BLaER1 treated with 17β-estradiol and CSF1 and Interleukin-3, amounts not matched to agents 10 nM and 100 nM (cell line): ENCODE data around the gene LAMP1.

ENCODE experiments used
- H3K27ac ChIP-seq, 11 experiments: shearing (Covaris generic); formaldehyde crosslinking; 2 replicates each; pipeline ENCODE4 v1.8.1; 2022
- H3K27me3 ChIP-seq, 11 experiments: shearing (Covaris generic); formaldehyde crosslinking; 2 replicates each; pipeline ENCODE4 v1.8.1; 2022
- H3K36me3 ChIP-seq, 11 experiments: shearing (Covaris generic); formaldehyde crosslinking; 2 replicates each; pipeline ENCODE4 v1.8.1; 2022
- H3K4me1 ChIP-seq, 10 experiments: shearing (Covaris generic); formaldehyde crosslinking; 2 replicates each; pipeline ENCODE4 v1.8.1; 2022
- H3K4me2 ChIP-seq, 11 experiments: shearing (Covaris generic); formaldehyde crosslinking; 2 replicates each; pipeline ENCODE4 v1.8.1; 2022
- H3K4me3 ChIP-seq, 10 experiments: shearing (Covaris generic); formaldehyde crosslinking; 2 replicates each; pipeline ENCODE4 v1.8.1; 2022
- H3K9ac ChIP-seq, 11 experiments: shearing (Covaris generic); formaldehyde crosslinking; 2 replicates each; pipeline ENCODE4 v1.8.1; 2022
- H3K9me3 ChIP-seq, 11 experiments: shearing (Covaris generic); formaldehyde crosslinking; replicated peaks in 1 of 11; 2 replicates each; pipeline ENCODE4 v1.8.1; 2022
- H4K20me1 ChIP-seq, 11 experiments: shearing (Covaris generic); formaldehyde crosslinking; 2 replicates each; pipeline ENCODE4 v1.8.1; 2022
- Cebpa-rat ChIP-seq, 11 experiments: shearing (Covaris generic); IDR thresholded peaks; 2 replicates each; pipeline ENCODE4 v1.8.1; 2022

Gene LAMP1

GRCh38 chr13:113272031-113272430 lies 25.0 kb upstream of the LAMP1 start:
- H3K36me3 ChIP-seq: peaks cover 0 to 22% (median 4%) of the 10 kb centered on the region in 11 experiments; a peak in 9 of 22 replicates
- H3K4me1 ChIP-seq: peaks cover 21 to 64% (median 44%) of the 10 kb centered on the region in 10 experiments
- peak overlapping the region in 4 of 11 experiments; percentile 68 to 79 (median 75); a peak in 8 of 22 replicates for H3K4me2 ChIP-seq
- no peak overlapping the region for H3K4me3 ChIP-seq
- H3K9ac ChIP-seq: no peak overlapping the region
- no peaks in the 10 kb centered on the region for H3K9me3 ChIP-seq
- H3K27me3 ChIP-seq: no peaks in the 10 kb centered on the region
- H4K20me1 ChIP-seq: peaks cover 0 to 25% (median 0%) of the 10 kb centered on the region in 11 experiments; a peak in 3 of 22 replicates
- peak overlapping the region in 3 of 11 experiments; percentile 42 to 63 (median 61); a peak in 5 of 22 replicates for H3K27ac ChIP-seq
- TF ChIP-seq Cebpa-rat (IDR thresholded peaks at IDR 0.05): no peak

- peaks cover 0 to 15% (median 4%) of the 10 kb centered on the region in 11 experiments; a peak in 7 of 22 replicates for H3K36me3 ChIP-seq
- H3K27ac ChIP-seq: peak overlapping the region in 9 of 11 experiments; percentile 1 to 63 (median 37); a peak in 13 of 22 replicates
- H3K27me3 ChIP-seq: no peaks in the 10 kb centered on the region
- peak overlapping the region in 10 of 11 experiments; percentile 54 to 81 (median 68); a peak in 16 of 22 replicates for H3K4me2 ChIP-seq
- H3K4me3 ChIP-seq: no peak overlapping the region
- peak overlapping the region in 2 of 11 experiments; percentile 23 to 43; a peak in 5 of 22 replicates for H3K9ac ChIP-seq
- TF ChIP-seq Cebpa-rat (IDR thresholded peaks at IDR 0.05): no peak
- H3K9me3 ChIP-seq: no peaks in the 10 kb centered on the region
- H3K4me1 ChIP-seq: peaks cover 21 to 68% (median 44%) of the 10 kb centered on the region in 10 experiments
- H4K20me1 ChIP-seq: peaks cover 0 to 17% (median 0%) of the 10 kb centered on the region in 11 experiments; a peak in 3 of 22 replicates
Measured at GRCh38 chr13:113272701-113273181, 24.3 kb upstream of the LAMP1 start.

- H4K20me1 ChIP-seq: peaks cover 0 to 12% (median 0%) of the 10 kb centered on the region in 11 experiments; a peak in 1 of 22 replicates
- H3K4me1 ChIP-seq: peaks cover 21 to 68% (median 44%) of the 10 kb centered on the region in 10 experiments
- H3K36me3 ChIP-seq: peaks cover 0 to 9% (median 0%) of the 10 kb centered on the region in 11 experiments; a peak in 6 of 22 replicates
- peak overlapping the region; percentile 24 to 81 (median 68); a peak in 21 of 22 replicates for H3K4me2 ChIP-seq
- no peaks in the 10 kb centered on the region for H3K27me3 ChIP-seq
- peak overlapping the region in 9 of 11 experiments; percentile 11 to 62 (median 27); a peak in 13 of 22 replicates for H3K27ac ChIP-seq
- H3K4me3 ChIP-seq: peak overlapping the region in 1 of 10 experiments; percentile 0; a peak in 2 of 20 replicates
- H3K9me3 ChIP-seq: 0 out of 22 replicates have a peak, but pooled peaks cover 0 to 4% (median 0%) of the 10 kb centered on the region in 11 experiments
- H3K9ac ChIP-seq: peak overlapping the region in 6 of 11 experiments; percentile 5 to 44 (median 22); a peak in 6 of 22 replicates
- TF ChIP-seq Cebpa-rat (IDR thresholded peaks at IDR 0.05): no peak
Measured at GRCh38 chr13:113273321-113273720, 23.7 kb upstream of the LAMP1 start.

- peaks cover 21 to 68% (median 44%) of the 10 kb centered on the region in 10 experiments for H3K4me1 ChIP-seq
- peak overlapping the region in 7 of 11 experiments; percentile 18 to 62 (median 37); a peak in 10 of 22 replicates for H3K27ac ChIP-seq
- peaks cover 0 to 11% (median 0%) of the 10 kb centered on the region in 11 experiments; a peak in 1 of 22 replicates for H4K20me1 ChIP-seq
- no peak for TF ChIP-seq Cebpa-rat (IDR thresholded peaks at IDR 0.05)
- H3K9me3 ChIP-seq: peaks cover 0 to 9% (median 0%) of the 10 kb centered on the region in 11 experiments; a peak in 1 of 22 replicates
- peak overlapping the region in 6 of 11 experiments; percentile 5 to 44 (median 22); a peak in 7 of 22 replicates for H3K9ac ChIP-seq
- peaks cover 0 to 7% (median 0%) of the 10 kb centered on the region in 11 experiments; a peak in 1 of 22 replicates for H3K36me3 ChIP-seq
- peak overlapping the region; percentile 24 to 81 (median 68) for H3K4me2 ChIP-seq
- peak overlapping the region in 1 of 10 experiments; percentile 0; a peak in 2 of 20 replicates for H3K4me3 ChIP-seq
- H3K27me3 ChIP-seq: no peaks in the 10 kb centered on the region
Measured at GRCh38 chr13:113273851-113274590, 23.0 kb upstream of the LAMP1 start.

- Histone ChIP-seq H3K27me3 (no peaks in the 10 kb centered on the region), H3K9me3 (peaks cover 0 to 9% (median 0%) of the 10 kb centered on the region in 11 experiments; a peak in 1 of 22 replicates), H3K4me2 (peak overlapping the region in 9 of 11 experiments; percentile 9 to 81 (median 68); a peak in 13 of 22 replicates), H3K36me3 (peaks cover 0 to 7% (median 0%) of the 10 kb centered on the region in 11 experiments; a peak in 1 of 22 replicates), H3K4me3 (no peak overlapping the region), H3K27ac (peak overlapping the region in 1 of 11 experiments; percentile 61; a peak in 3 of 22 replicates), H3K9ac (peak overlapping the region in 2 of 11 experiments; percentile 5 to 43; a peak in 2 of 22 replicates), H3K4me1 (peaks cover 21 to 62% (median 40%) of the 10 kb centered on the region in 10 experiments), H4K20me1 (peaks cover 0 to 11% (median 0%) of the 10 kb centered on the region in 11 experiments; a peak in 1 of 22 replicates)
- TF ChIP-seq Cebpa-rat (IDR thresholded peaks at IDR 0.05): no peak
Measured at GRCh38 chr13:113274721-113275120, 22.3 kb upstream of the LAMP1 start.

GRCh38 chr13:113275387-113275786 lies 21.7 kb upstream of the LAMP1 start:
- Histone ChIP-seq H3K36me3 (peaks cover 0 to 7% (median 0%) of the 10 kb centered on the region in 11 experiments; a peak in 1 of 22 replicates), H3K27me3 (no peaks in the 10 kb centered on the region), H4K20me1 (peaks cover 0 to 11% (median 0%) of the 10 kb centered on the region in 11 experiments; a peak in 1 of 22 replicates), H3K27ac (no peak overlapping the region), H3K4me3 (no peak overlapping the region), H3K9ac (0 out of 22 replicates have a peak overlapping the region, but pooled peaks of 1 of the 11 experiments have one; percentile 4), H3K4me1 (peaks cover 21 to 59% (median 38%) of the 10 kb centered on the region in 10 experiments), H3K4me2 (peak overlapping the region in 9 of 11 experiments; percentile 10 to 78 (median 31); a peak in 17 of 22 replicates), H3K9me3 (peaks cover 0 to 9% (median 0%) of the 10 kb centered on the region in 11 experiments; a peak in 1 of 22 replicates)
- TF ChIP-seq Cebpa-rat (IDR thresholded peaks at IDR 0.05): no peak

GRCh38 chr13:113280126-113280525 lies 16.9 kb upstream of the LAMP1 start:
- Histone ChIP-seq H4K20me1 (no peaks in the 10 kb centered on the region; a peak in 1 of 22 replicates), H3K27me3 (no peaks in the 10 kb centered on the region), H3K27ac (no peak overlapping the region), H3K4me1 (peaks cover 6 to 36% (median 8%) of the 10 kb centered on the region in 10 experiments; a peak in 18 of 20 replicates), H3K4me3 (no peak overlapping the region), H3K9ac (no peak overlapping the region), H3K4me2 (no peak overlapping the region), H3K36me3 (peaks cover 0 to 7% (median 0%) of the 10 kb centered on the region in 11 experiments; a peak in 1 of 22 replicates), H3K9me3 (peaks cover 0 to 9% (median 0%) of the 10 kb centered on the region in 11 experiments; a peak in 1 of 22 replicates)
- no peak for TF ChIP-seq Cebpa-rat (IDR thresholded peaks at IDR 0.05)

- H3K36me3 ChIP-seq: no peaks in the 10 kb centered on the region
- H3K4me1 ChIP-seq: peaks cover 0 to 24% (median 0%) of the 10 kb centered on the region in 10 experiments; a peak in 6 of 20 replicates
- H4K20me1 ChIP-seq: no peaks in the 10 kb centered on the region
- no peak for TF ChIP-seq Cebpa-rat (IDR thresholded peaks at IDR 0.05)
- no peak overlapping the region for H3K9ac ChIP-seq
- H3K27me3 ChIP-seq: peaks cover 0 to 5% (median 0%) of the 10 kb centered on the region in 11 experiments; a peak in 6 of 22 replicates
- no peak overlapping the region for H3K4me3 ChIP-seq
- no peak overlapping the region for H3K27ac ChIP-seq
- H3K9me3 ChIP-seq: peaks cover 0 to 11% (median 5%) of the 10 kb centered on the region in 11 experiments; a peak in 10 of 22 replicates
- peak overlapping the region in 3 of 11 experiments; percentile 10 to 48 (median 38); a peak in 6 of 22 replicates for H3K4me2 ChIP-seq
Measured at GRCh38 chr13:113283904-113284303, 13.1 kb upstream of the LAMP1 start.
